VCaP (cell line): Measurements from ENCODE around the gene KLF9.

Experiments used
- H3K27ac ChIP-seq: fragments of 450-650 bp; 2 replicates; pipeline ENCODE4 v1.5.1; 2017
- CTCF ChIP-seq: fragments of 450-650 bp; conservative IDR thresholded peaks from 2 replicates; pipeline ENCODE4 v1.5.1; 2017; ENCODE audit warnings: mild to moderate bottlenecking, moderate library complexity

Gene KLF9

GRCh38 chr9:70408393-70409040, 5.9 kb downstream of the KLF9 start:
- H3K27ac ChIP-seq, result peak overlapping the region; percentile 8; the same call in 1 of the 2 replicates

GRCh38 chr9:70407081-70407503, 7.4 kb downstream of the KLF9 start:
- no peak overlapping the region for H3K27ac ChIP-seq
- no peak for TF ChIP-seq CTCF

More at GRCh38 chr9:70408393-70409040, 5.9 kb downstream of the KLF9 start:
- TF ChIP-seq CTCF, result no peak

- no peak for TF ChIP-seq CTCF
Measured at GRCh38 chr9:70406434-70406862, 8.0 kb downstream of the KLF9 start.

GRCh38 chr9:70405808-70406433, 8.5 kb downstream of the KLF9 start:
- no peak for TF ChIP-seq CTCF
- H3K27ac ChIP-seq, result no peak overlapping the region

More at GRCh38 chr9:70406434-70406862, 8.0 kb downstream of the KLF9 start:
- H3K27ac ChIP-seq, result no peak overlapping the region

- no peak overlapping the region for H3K27ac ChIP-seq
- TF ChIP-seq CTCF, result no peak
Measured at GRCh38 chr9:70404261-70404660, 10.2 kb downstream of the KLF9 start.

- H3K27ac ChIP-seq, result no peak overlapping the region
Measured at GRCh38 chr9:70403618-70404025, 10.8 kb downstream of the KLF9 start.

More at GRCh38 chr9:70403618-70404025, 10.8 kb downstream of the KLF9 start:
- no peak for TF ChIP-seq CTCF
